ENCODE results near the gene MBP.

- no peak for TF ChIP-seq POLR2A (IDR thresholded peaks at IDR 0.05; ENCODE audit: extremely low read depth, insufficient read length)
- TF ChIP-seq MAX (IDR thresholded peaks at IDR 0.05; ENCODE audit: low read depth, low read length) = no peak
- TF ChIP-seq CTCF (IDR thresholded peaks at IDR 0.05; ENCODE audit: low read depth, low read length) = no peak
These were observed 27.6 kb downstream of the MBP start for GRCh38 chr18:77105028-77105427.
